H9 (cell line): ENCODE data around the gene DPF1. TPM values are rescaled to one million over a fixed set of nuclear protein-coding genes. Genes with fewer than 3 reads are reported as not detected.

ENCODE experiments used
- DNase-seq: peaks from one replicate; pipeline ENCODE4 v3.0.0-alpha.2; 2017
- H2AFZ ChIP-seq: one replicate; pipeline ENCODE4 v1.6.1; 2013; ENCODE audit warnings: mild to moderate bottlenecking, low read length, control low read depth, moderate library complexity
- H2AK5ac ChIP-seq: 2 replicates; pipeline ENCODE4 v1.6.1; 2013; ENCODE audit warnings: low read length, control low read depth, mixed read lengths; ENCODE audit not compliant: insufficient read length
- H2BK120ac ChIP-seq: one replicate; pipeline ENCODE4 v1.6.1; 2013; ENCODE audit warnings: low read depth, mild to moderate bottlenecking, low read length, control low read depth, inconsistent platforms; ENCODE audit not compliant: poor library complexity, severe bottlenecking
- H2BK12ac ChIP-seq: 2 replicates; pipeline ENCODE4 v1.6.1; 2013; ENCODE audit warnings: low read length, control low read depth, mixed read lengths, low read depth; ENCODE audit not compliant: insufficient read length
- H2BK15ac ChIP-seq: 2 replicates; pipeline ENCODE4 v1.6.1; 2013; ENCODE audit warnings: low read depth, low read length, control low read depth
- H2BK20ac ChIP-seq: one replicate; pipeline ENCODE4 v1.6.1; 2013; ENCODE audit warnings: low read depth, mild to moderate bottlenecking, low read length, control low read depth, inconsistent platforms; ENCODE audit not compliant: poor library complexity, severe bottlenecking
- H2BK5ac ChIP-seq: 2 replicates; pipeline ENCODE4 v1.6.1; 2013; ENCODE audit warnings: low read length, control low read depth, mixed read lengths; ENCODE audit not compliant: insufficient read length
- H3K14ac ChIP-seq: 2 replicates; pipeline ENCODE4 v1.6.1; 2013; ENCODE audit warnings: low read length, control low read depth; ENCODE audit not compliant: insufficient read depth
- H3K18ac ChIP-seq: 2 replicates; pipeline ENCODE4 v1.6.1; 2013; ENCODE audit warnings: low read depth, mild to moderate bottlenecking, mixed read lengths, low read length, control low read depth; ENCODE audit not compliant: insufficient read length
- H3K23ac ChIP-seq: 2 replicates; pipeline ENCODE4 v1.6.1; 2013; ENCODE audit warnings: low read length, control low read depth, mixed read lengths, low read depth; ENCODE audit not compliant: insufficient read length
- H3K23me2 ChIP-seq: 2 replicates; pipeline ENCODE4 v1.6.1; 2013; ENCODE audit warnings: low read depth, mild to moderate bottlenecking, mixed read lengths, low read length, control low read depth; ENCODE audit not compliant: insufficient read length, poor library complexity, severe bottlenecking
- H3K27ac ChIP-seq: 2 replicates; pipeline ENCODE4 v1.5.1; 2013; ENCODE audit warnings: low read length, control low read depth, mixed read lengths, low read depth; ENCODE audit not compliant: insufficient read length
- H3K27me3 ChIP-seq: 2 replicates; pipeline ENCODE4 v1.6.1; 2013; ENCODE audit warnings: low read length, control low read depth, inconsistent platforms; ENCODE audit not compliant: insufficient read depth
- H3K4ac ChIP-seq: 2 replicates; pipeline ENCODE4 v1.6.1; 2013; ENCODE audit warnings: low read depth, mild to moderate bottlenecking, control low read depth, inconsistent platforms, low read length, moderate library complexity
- H3K4me1 ChIP-seq: 2 replicates; pipeline ENCODE4 v1.6.1; 2013; ENCODE audit warnings: low read length, control low read depth, inconsistent platforms; ENCODE audit not compliant: insufficient read depth
- H3K4me2 ChIP-seq: 2 replicates; pipeline ENCODE4 v1.6.1; 2013; ENCODE audit warnings: low read length, control low read depth, mixed read lengths; ENCODE audit not compliant: insufficient read length, insufficient read depth
- H3K56ac ChIP-seq: 2 replicates; pipeline ENCODE4 v1.6.1; 2013; ENCODE audit warnings: low read depth, mild to moderate bottlenecking, mixed read lengths, low read length, control low read depth; ENCODE audit not compliant: insufficient read length
- H3K79me1 ChIP-seq: 2 replicates; pipeline ENCODE4 v1.6.1; 2013; ENCODE audit warnings: low read depth, mild to moderate bottlenecking, moderate library complexity, low read length, control low read depth, inconsistent platforms; ENCODE audit not compliant: insufficient read depth, poor library complexity, severe bottlenecking
- H3K79me2 ChIP-seq: 2 replicates; pipeline ENCODE4 v1.6.1; 2013; ENCODE audit warnings: low read length, control low read depth, inconsistent platforms; ENCODE audit not compliant: insufficient read depth
- H3K9ac ChIP-seq: 2 replicates; pipeline ENCODE4 v1.6.1; 2013; ENCODE audit warnings: low read length, control low read depth, mixed read lengths; ENCODE audit not compliant: insufficient read length; ENCODE audit errors: extremely low read depth
- H3K9me3 ChIP-seq: one replicate; pipeline ENCODE4 v1.6.1; 2013; ENCODE audit warnings: low read depth, low read length, inconsistent platforms; ENCODE audit not compliant: control insufficient read depth
- H3T11ph ChIP-seq: one replicate; pipeline ENCODE4 v1.6.1; 2013; ENCODE audit warnings: mild to moderate bottlenecking, low read length, control low read depth, inconsistent platforms
- H4K20me1 ChIP-seq: one replicate; pipeline ENCODE4 v1.6.1; 2013; ENCODE audit not compliant: control insufficient read depth, insufficient read length, insufficient read depth
- H4K5ac ChIP-seq: 2 replicates; pipeline ENCODE4 v1.6.1; 2013; ENCODE audit warnings: low read depth, mild to moderate bottlenecking, mixed read lengths, low read length, control low read depth; ENCODE audit not compliant: insufficient read length
- H4K8ac ChIP-seq: replicated peaks from 2 replicates; pipeline ENCODE4 v1.6.1; 2013; ENCODE audit warnings: low read length, control low read depth, mixed read lengths, low read depth; ENCODE audit not compliant: insufficient read length
- H4K91ac ChIP-seq: 2 replicates; pipeline ENCODE4 v1.6.1; 2013; ENCODE audit warnings: low read depth, mild to moderate bottlenecking, moderate library complexity, mixed read lengths, low read length, control low read depth; ENCODE audit not compliant: insufficient read length
- H3K27ac Mint-ChIP-seq, 3 experiments: 2 replicates in 2 of 3; 3 replicates in 1 of 3; pipeline ENCODE4 v1.8.0; 2020 to 2021; ENCODE audit warnings: mixed read lengths in 3 of 3, mild to moderate bottlenecking in 1 of 3, moderate library complexity in 1 of 3
- H3K27me3 Mint-ChIP-seq: 2 replicates; pipeline ENCODE4 v1.8.0; 2021; ENCODE audit warnings: low read depth, mild to moderate bottlenecking, moderate library complexity, mixed read lengths
- H3K36me3 Mint-ChIP-seq, 3 experiments: 2 replicates in 2 of 3; 3 replicates in 1 of 3; pipeline ENCODE4 v1.8.0; 2020 to 2021; ENCODE audit warnings: low read depth in 3 of 3, mixed read lengths in 3 of 3; ENCODE audit not compliant: insufficient read depth in 1 of 3
- H3K4me1 Mint-ChIP-seq, 2 experiments: 2 replicates each; pipeline ENCODE4 v1.8.0; 2020; ENCODE audit warnings: mixed read lengths in 2 of 2
- H3K4me3 Mint-ChIP-seq, 2 experiments: 2 replicates in 1 of 2; 3 replicates in 1 of 2; pipeline ENCODE4 v1.8.0; 2020 to 2021; ENCODE audit warnings: mild to moderate bottlenecking in 2 of 2, mixed read lengths in 2 of 2, moderate library complexity in 1 of 2
- H3K9me3 Mint-ChIP-seq, 2 experiments: 2 replicates in 1 of 2; 3 replicates in 1 of 2; pipeline ENCODE4 v1.8.0; 2020; ENCODE audit warnings: mild to moderate bottlenecking in 2 of 2, mixed read lengths in 2 of 2, moderate library complexity in 1 of 2
- CTCF ChIP-seq: fragments of 200-600 bp; sonication (generic); conservative IDR thresholded peaks from 3 replicates; pipeline ENCODE4 v1.8.0; 2021; ENCODE audit warnings: antibody characterized with exemption, mild to moderate bottlenecking
- WGBS: extraction: QIAGEN DNeasy Blood & Tissue Kit; methylation state at CpG from one replicate; pipeline ENCODE4 v1.1.7; 2013; ENCODE audit warnings: missing lambda C conversion rate, low lambda C conversion rate, mixed read lengths; ENCODE audit not compliant: insufficient read length; ENCODE audit errors: extremely low coverage; 5-methylcytosine and 5-hydroxymethylcytosine counted together
- total RNA-seq: library from RNA; stranded (reverse); gene quantifications from 2 replicates; pipeline ENCODE4 v1.2.1, GENCODE V29; 2021

DPF1 gene
- total RNA-seq, 1 experiment from 2014 or later, result 12.0 TPM

- Mint-ChIP-seq H3K36me3 (peaks cover 3 to 12% (median 10%) of the 10 kb centered on the region in 3 experiments; a peak in 4 of 7 replicates), H3K27ac (peak overlapping the region in 2 of 3 experiments; percentile 57 to 92; a peak in 1 of 7 replicates), H3K27me3 (peaks cover 24% of the 10 kb centered on the region), H3K4me1 (peaks cover 24 to 53% of the 10 kb centered on the region in 2 experiments), H3K4me3 (peak overlapping the region; percentile 53 to 82), H3K9me3 (no peaks in the 10 kb centered on the region; a peak in 1 of 5 replicates)
- no peak overlapping the region for H3K23ac ChIP-seq
- no peak overlapping the region for H2BK120ac ChIP-seq
- H2BK15ac ChIP-seq, result no peak overlapping the region
- H4K91ac ChIP-seq, result no peak overlapping the region
- no peak overlapping the region for H3K14ac ChIP-seq
- no peak overlapping the region for H2BK12ac ChIP-seq
- no peak overlapping the region for H4K8ac ChIP-seq
- no peak overlapping the region for H3K27ac ChIP-seq
- DNase-seq, result peak; percentile 64
- no peaks in the 10 kb centered on the region for H3K79me1 ChIP-seq
- no peaks in the 10 kb centered on the region for H4K20me1 ChIP-seq
- no peak overlapping the region for H3T11ph ChIP-seq
- WGBS, result no CpG with 5 or more reads among the region's 27 CpGs
- no peak overlapping the region for H2AFZ ChIP-seq
- no peaks in the 10 kb centered on the region for H3K4me1 ChIP-seq
- H3K4me2 ChIP-seq, result peak overlapping the region; percentile 81
- no peak overlapping the region for H2BK20ac ChIP-seq
- H3K9ac ChIP-seq, result no peak overlapping the region
- no peak overlapping the region for H2AK5ac ChIP-seq
- no peak overlapping the region for H3K56ac ChIP-seq
- H3K9me3 ChIP-seq, result no peaks in the 10 kb centered on the region
- no peaks in the 10 kb centered on the region for H3K27me3 ChIP-seq
- H2BK5ac ChIP-seq, result no peak overlapping the region
- H3K4ac ChIP-seq, result no peak overlapping the region
- no peak overlapping the region for H3K18ac ChIP-seq
- H3K23me2 ChIP-seq, result peaks cover 20% of the 10 kb centered on the region
- TF ChIP-seq CTCF, result peak; percentile 40
- no peak overlapping the region for H4K5ac ChIP-seq
- no peaks in the 10 kb centered on the region for H3K79me2 ChIP-seq
These were observed 12.9 kb downstream of the DPF1 start for GRCh38 chr19:38211151-38211591.
